Dedifferentiated amniotic fluid mesenchymal stem cell (primary cell): ENCODE measurements around the gene UIMC1.

Experiments
- DNase-seq: peaks from one replicate; pipeline ENCODE4 v3.0.0-alpha.2; 2016; ENCODE audit errors: extremely low spot score

UIMC1 gene

GRCh38 chr5:176902102-176902814, 104.3 kb downstream of the UIMC1 start:
- DNase-seq = no peak

- no peak for DNase-seq
Measured at GRCh38 chr5:176901260-176902101, 105.1 kb downstream of the UIMC1 start.

DNA sequence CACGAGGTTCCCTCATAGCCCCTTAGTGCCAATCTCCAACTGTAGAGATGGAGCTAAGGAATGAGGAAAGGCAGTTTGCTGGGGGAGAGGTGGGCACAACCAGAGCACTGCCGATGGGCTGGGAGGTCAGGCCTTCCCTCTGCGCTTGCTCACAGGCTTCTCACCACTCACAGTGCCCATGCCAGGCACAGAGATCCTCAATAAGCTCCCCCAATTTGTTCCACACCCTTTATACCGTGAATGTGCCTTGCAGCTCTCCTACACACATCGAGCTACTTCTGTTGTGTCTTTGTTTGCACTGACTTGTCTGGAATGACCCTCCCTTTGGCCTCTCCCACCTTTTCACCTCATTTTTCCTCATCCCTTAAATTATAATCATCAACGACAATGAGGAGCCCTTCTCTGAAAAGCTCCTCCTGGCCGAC, 105.8 kb downstream of the UIMC1 start:
- no peak for DNase-seq

GRCh38 chr5:176899946-176900779, 106.4 kb downstream of the UIMC1 start:
- DNase-seq = no peak

DNA sequence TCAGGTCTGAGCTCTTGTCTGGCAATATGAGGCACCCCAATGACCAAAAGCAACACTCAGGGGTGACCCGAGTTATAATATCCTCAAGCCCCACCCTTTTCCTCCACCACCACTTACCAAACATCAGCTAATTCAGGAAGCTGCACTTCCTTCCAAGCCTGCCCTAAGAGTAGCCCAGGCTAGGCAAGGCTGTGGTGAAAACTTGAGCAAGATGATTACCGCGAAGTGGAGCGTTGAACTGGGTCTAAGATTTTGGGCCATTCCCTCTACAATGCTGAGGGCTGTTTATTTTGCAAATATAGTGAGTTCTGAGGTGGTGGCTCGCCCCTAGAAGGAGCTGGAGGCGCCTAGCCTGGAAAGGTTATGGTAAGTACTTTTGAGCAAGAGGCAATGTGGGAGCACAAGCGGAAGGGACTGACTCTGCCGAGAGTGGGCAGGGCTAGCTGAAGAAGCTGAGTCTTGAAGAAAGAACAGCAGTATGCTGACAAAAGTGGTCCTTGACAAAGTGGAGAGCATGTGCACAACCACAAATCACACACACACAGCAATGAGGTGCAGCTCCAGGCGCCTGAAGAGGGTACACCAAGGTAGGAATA, 107.2 kb downstream of the UIMC1 start, which contains the start of gene HK3:
Gene HK3 (minus strand): TSS at position 51 of the 596 bp plus-strand sequence. CDS start 3,187 bp downstream, outside the sequence.
- DNase-seq = no peak

DNA sequence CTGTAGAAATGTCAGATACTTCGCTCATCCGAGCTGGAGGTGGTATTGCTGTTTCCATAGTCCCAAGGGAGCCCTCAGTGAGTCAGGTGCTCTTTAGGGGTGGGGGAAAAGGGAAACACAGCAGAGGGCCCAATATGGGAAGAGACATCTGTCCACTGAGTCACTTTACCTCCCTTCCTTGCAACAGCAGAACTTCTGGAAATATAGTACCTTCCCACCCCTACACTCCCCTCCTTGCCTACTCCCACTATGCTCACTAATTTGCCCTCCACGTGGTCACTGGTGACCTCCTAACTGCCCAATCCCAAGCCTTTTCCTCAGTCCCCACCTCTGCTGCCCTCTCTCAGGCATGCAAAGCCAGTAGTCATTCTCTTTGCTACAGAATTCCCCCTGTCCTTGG, 109.3 kb downstream of the UIMC1 start:
- no peak for DNase-seq

GRCh38 chr5:176895831-176896230, 110.7 kb downstream of the UIMC1 start:
- no peak for DNase-seq

DNA sequence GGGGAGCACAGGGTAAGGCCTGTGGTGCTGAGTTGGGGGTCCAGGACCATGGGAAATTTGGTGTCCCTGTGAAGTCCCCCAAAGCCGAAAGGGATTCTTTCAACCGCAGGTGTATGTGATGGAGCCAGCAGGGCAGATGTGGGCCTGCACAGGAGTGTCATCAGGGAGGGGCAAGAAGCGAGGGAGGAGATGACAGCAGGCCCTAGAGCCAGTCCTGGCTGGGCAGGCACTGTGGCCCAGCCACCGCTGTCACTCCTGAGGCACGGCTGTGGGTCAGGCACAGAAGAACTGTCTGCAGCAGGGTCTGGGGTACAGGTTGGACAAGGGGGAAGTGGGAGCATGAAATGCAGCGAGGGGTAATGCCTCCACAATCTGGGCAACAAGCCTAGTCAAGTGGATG, 112.3 kb downstream of the UIMC1 start:
- DNase-seq = no peak

DNA sequence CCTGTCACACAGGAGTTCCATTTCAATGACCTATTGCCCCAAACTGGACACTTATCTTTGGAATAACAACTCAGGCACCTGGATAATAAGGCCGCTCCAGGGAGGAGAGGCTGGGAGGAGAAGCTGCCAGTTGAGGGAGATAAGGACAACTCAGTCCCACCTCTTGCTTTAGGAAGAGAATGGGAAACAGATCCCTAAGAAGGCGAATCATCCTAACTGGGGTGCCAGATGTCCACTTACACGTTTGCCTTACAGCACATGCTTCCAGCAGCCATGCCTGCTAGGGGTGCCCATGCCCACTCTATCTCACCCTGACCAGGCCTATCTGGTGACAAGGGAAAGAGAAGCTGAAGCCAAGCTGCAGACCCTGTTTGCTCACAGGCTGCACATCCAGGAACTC, 113.9 kb downstream of the UIMC1 start:
- no peak for DNase-seq

DNA sequence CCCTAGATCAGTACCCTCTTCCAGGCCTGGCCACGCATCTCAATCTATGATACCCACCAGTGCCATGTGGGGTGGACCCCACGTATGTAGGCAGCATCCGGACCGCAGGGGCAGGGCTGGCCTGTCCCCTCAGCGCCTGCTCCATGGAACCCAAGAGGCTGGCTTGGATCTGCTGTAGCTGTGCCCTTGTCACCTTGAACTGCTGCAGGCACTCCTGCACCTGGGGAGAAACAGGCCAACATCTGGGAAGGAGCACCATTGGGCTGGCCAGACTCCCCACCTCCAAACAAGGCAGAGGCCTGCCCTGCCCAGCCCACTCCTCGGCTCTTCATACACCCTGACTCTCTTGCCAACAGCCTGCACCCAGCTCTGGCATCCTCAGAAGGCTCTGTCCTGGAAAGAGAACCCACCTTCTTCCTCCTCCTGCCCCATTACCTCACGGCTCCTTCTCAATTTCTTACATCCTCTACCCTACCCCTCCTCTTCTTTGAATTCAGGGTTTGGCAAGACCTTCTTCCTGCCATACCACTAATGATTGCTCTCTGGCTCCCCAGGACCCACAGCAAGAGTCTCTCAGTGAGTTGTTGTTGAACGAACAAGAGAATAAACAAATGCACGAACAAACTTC, 115.1 kb downstream of the UIMC1 start:
- DNase-seq = no peak

GRCh38 chr5:176890455-176891330, 115.9 kb downstream of the UIMC1 start:
- DNase-seq = no peak

- no peak for DNase-seq
Measured at GRCh38 chr5:176889321-176890280, 117.0 kb downstream of the UIMC1 start.

DNA sequence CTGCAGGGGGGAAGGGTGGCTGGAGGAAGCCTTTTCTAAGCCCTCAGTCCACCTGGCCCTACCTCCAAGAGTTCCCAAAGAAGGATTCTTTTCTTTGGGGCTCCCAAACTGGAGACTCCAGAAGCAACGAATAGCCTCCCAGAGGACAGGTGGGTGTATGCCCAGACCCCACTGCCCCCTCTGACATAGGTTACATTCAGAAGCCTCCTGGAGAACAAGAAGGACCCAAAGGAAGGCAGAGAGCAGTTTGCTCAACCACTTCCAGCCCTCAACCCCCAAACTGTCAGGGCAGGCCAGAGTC, 117.8 kb downstream of the UIMC1 start:
- DNase-seq = no peak

- DNase-seq = no peak
Measured at GRCh38 chr5:176888016-176888864, 118.3 kb downstream of the UIMC1 start.

DNA sequence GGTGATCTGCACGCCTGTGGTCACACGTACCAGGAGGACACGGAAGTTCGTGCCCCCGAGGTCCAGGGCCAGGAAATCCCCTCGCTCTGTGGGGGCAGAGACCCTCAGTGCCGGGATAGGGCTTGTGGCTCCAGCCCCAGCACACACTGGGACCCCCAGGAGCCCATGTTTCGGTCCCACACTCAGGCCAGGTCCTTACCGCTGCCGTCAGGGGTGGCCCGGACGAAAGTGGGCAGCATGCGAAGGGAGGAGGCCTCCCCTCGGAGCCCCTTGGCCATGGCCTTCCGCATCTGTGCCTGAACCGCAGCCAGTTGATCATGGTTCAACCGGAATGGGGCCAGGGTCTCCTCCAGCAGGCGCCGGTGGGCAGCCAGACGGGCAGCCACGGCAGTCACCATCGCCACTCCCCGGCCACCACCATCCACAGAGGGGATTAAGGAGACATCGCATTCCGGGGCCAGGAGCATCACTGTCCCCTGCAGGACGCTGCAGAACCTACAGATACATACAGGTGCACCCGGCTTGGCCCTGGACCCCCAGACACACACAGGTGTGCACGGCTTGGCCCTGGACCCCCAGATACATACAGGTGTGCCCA, 119.2 kb downstream of the UIMC1 start:
- DNase-seq = no peak

DNA sequence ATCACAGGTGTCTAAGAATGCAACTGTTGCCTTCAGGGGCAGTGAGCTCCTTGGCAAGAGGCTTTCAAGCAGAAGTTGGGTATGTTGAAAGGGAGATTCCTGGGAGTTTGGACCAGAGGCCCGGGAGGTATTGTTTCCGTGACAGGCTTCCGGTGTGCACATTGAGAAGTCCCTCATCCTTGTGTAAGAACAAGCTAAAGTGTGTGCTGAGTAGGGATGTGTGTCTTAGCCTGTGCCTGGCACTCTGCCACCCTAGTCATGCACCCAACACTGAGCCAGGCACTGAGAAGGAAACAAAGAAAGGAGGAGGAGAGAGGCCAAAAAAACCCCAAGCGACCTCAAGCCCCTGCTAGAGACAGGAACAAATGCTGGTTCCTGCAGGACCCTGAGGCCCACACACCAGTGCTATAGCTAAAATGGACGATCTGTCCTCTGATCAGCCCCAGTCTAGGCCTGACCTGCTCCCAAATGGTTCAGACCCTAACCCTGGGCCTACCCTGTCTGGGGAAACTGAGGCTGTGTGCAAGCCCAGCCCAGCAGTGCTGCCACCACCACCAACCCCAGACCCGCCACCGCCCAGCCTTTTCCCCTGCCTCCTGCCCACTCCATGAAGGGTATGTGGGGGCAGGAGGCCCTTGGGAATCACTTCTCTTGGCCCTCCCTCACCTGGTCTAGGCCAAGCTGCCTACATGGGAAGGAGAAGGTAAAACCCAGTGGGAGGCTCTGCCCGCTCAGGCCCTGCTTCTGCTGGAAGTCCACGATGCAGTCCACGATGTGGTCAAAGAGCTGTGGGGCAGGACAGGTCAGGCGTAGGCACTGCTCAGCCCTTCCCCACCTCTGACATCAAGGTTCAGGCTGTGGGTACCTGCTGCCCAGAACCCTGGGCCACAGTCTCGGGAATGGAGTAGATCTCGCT, 120.0 kb downstream of the UIMC1 start:
- DNase-seq = no peak

- no peak for DNase-seq
Measured at GRCh38 chr5:176884571-176884890, 122.0 kb downstream of the UIMC1 start.
